Osteocyte (in vitro differentiated cells): ENCODE measurements around the gene ARG1. TPM values are rescaled to one million over a fixed set of nuclear protein-coding genes. Genes with fewer than 3 reads are reported as not detected.

Experiments
- DNase-seq: peaks from one replicate; pipeline ENCODE4 v3.0.0; 2021; ENCODE audit warnings: mixed read lengths; ENCODE audit not compliant: unreplicated experiment; ENCODE audit errors: extremely low spot score
- H3K27ac Mint-ChIP-seq: one replicate; pipeline ENCODE4 v1.8.0; 2021; ENCODE audit warnings: mild to moderate bottlenecking, mixed read lengths; ENCODE audit not compliant: unreplicated experiment
- H3K27me3 Mint-ChIP-seq: one replicate; pipeline ENCODE4 v1.8.0; 2021; ENCODE audit warnings: mixed read lengths; ENCODE audit not compliant: unreplicated experiment
- H3K36me3 Mint-ChIP-seq: one replicate; pipeline ENCODE4 v1.8.0; 2021; ENCODE audit warnings: mixed read lengths; ENCODE audit not compliant: unreplicated experiment
- H3K4me1 Mint-ChIP-seq: one replicate; pipeline ENCODE4 v1.8.0; 2021; ENCODE audit warnings: mixed read lengths; ENCODE audit not compliant: unreplicated experiment
- H3K4me3 Mint-ChIP-seq: one replicate; pipeline ENCODE4 v1.8.0; 2021; ENCODE audit warnings: mild to moderate bottlenecking, moderate library complexity, mixed read lengths; ENCODE audit not compliant: unreplicated experiment
- H3K9me3 Mint-ChIP-seq: one replicate; pipeline ENCODE4 v1.8.0; 2021; ENCODE audit warnings: mixed read lengths; ENCODE audit not compliant: unreplicated experiment
- total RNA-seq: library from RNA; stranded (reverse); gene quantifications from 2 replicates; pipeline ENCODE4 v1.2.1, GENCODE V29; 2021
- TF ChIP-seq, protein P1 (sequence below): fragments of 200-600 bp; sonication (generic); IDR thresholded peaks from 2 replicates; pipeline ENCODE4 v1.5.0; 2021; ENCODE audit warnings: antibody characterized with exemption, mild to moderate bottlenecking, moderate library complexity

Gene ARG1
- total RNA-seq, 1 donor from 2014 or later, result not detected

DNA sequence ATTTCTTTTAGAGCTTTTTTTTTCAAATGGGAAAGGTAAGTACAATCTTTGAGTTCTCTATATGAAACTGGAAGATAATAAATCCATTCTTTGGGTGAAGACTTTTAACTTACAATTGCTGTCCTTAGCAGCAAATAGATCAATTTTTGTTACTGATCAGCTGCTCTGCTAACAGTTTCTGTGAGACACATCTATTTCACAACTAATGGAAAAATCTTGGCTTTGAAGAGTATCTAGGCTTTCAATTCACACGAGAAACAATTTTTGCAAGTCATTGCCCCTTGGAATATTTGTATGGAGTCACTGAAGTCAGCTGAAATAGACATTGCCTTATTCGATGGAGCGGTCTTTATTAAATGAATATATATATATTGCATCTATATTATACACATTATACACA, 20.5 kb upstream of the ARG1 start:
- H3K27me3 Mint-ChIP-seq, result peaks cover 36% of the 10 kb centered on the region
- H3K4me1 Mint-ChIP-seq, result no peaks in the 10 kb centered on the region
- no peak overlapping the region for H3K4me3 Mint-ChIP-seq
- H3K9me3 Mint-ChIP-seq, result no peaks in the 10 kb centered on the region
- H3K36me3 Mint-ChIP-seq, result no peaks in the 10 kb centered on the region
- DNase-seq, result no peak
- H3K27ac Mint-ChIP-seq, result no peak overlapping the region
- TF ChIP-seq, protein P1, sequence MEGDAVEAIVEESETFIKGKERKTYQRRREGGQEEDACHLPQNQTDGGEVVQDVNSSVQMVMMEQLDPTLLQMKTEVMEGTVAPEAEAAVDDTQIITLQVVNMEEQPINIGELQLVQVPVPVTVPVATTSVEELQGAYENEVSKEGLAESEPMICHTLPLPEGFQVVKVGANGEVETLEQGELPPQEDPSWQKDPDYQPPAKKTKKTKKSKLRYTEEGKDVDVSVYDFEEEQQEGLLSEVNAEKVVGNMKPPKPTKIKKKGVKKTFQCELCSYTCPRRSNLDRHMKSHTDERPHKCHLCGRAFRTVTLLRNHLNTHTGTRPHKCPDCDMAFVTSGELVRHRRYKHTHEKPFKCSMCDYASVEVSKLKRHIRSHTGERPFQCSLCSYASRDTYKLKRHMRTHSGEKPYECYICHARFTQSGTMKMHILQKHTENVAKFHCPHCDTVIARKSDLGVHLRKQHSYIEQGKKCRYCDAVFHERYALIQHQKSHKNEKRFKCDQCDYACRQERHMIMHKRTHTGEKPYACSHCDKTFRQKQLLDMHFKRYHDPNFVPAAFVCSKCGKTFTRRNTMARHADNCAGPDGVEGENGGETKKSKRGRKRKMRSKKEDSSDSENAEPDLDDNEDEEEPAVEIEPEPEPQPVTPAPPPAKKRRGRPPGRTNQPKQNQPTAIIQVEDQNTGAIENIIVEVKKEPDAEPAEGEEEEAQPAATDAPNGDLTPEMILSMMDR, result no peak

DNA sequence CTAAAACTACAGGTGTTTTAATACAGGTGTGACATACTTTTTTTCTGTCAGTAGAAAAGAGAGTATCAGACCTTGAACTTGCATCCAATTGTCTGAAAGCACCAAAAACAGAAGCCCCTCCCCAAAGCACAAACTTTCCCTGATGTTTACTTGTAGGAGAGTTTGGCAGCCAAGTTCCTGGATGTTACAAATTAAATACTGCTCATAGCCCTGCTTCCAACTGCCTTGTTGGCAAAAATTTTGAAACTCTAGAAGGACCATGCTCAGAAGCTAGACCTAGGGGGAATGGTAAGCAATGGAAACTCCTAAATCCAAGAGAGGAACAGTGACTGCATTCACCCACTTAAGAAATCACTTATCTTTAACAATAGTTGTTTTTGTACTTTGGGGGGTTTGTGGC, 17.0 kb upstream of the ARG1 start:
- Mint-ChIP-seq H3K27me3 (peaks cover 24% of the 10 kb centered on the region), H3K27ac (no peak overlapping the region)

DNA sequence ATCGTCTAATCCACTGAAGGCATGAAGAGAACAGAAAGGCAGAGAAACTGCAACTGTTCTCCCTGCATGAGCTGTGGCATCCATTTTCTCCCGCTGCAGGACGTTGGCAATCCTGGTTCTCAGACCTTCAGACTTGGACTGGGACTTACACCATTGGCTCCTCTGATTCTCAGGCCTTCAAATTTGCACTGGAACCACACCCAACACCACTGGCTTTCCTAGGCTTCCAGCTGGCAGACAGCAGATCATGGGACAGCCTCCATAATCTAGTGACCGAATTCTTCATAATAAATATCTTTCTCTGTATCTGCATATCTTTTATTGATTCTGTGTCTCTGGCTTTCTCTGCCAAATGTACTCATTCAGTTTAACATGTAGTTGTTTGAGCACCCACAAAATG, 14.1 kb upstream of the ARG1 start:
- no peak for DNase-seq
- TF ChIP-seq, protein P1, result no peak
- no peaks in the 10 kb centered on the region for H3K36me3 Mint-ChIP-seq

More for the DNA sequence above, 17.0 kb upstream of the ARG1 start:
- no peak for DNase-seq
- Mint-ChIP-seq H3K4me1 (no peaks in the 10 kb centered on the region), H3K36me3 (no peaks in the 10 kb centered on the region), H3K9me3 (no peaks in the 10 kb centered on the region), H3K4me3 (no peak overlapping the region)
- TF ChIP-seq, protein P1, result no peak

DNA sequence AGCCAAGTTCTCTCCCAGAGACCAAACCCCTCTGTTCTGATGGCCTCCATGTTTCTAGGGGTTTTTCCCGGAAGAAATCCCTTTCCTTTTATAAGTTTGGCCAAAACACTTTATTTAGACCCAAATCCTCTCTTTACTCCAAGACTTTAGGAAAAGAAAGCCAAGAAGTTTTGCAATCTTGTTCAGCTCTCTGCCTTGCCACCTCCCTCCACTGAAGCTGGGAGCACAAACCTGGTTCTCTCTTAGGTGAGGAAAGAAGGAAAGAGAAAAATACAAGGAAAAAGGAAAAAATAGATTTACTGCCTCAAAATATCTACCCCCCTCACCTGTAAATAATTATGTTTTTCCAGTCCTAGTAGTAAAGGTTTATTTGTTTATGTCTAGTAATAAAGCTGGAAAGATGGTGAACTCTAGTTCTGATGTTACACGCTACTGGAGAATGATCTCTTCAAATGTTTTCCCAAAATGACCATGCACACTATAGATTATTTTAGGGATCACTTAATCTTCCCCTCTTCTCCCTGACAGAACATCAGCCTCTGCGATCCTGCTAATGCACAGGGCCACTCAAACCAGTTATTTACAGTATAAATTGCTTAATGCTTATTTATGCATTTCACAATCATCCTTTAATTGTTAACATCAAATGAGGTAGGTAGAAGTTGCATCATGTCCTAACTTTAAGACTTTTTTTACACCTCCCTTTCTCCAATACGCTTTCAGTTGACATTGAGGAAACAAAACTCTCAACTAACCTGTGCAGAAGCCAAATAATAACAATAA, 10.9 kb upstream of the ARG1 start:
- no peak for DNase-seq
- Mint-ChIP-seq H3K9me3 (peaks cover 6% of the 10 kb centered on the region), H3K27ac (no peak overlapping the region), H3K36me3 (no peaks in the 10 kb centered on the region), H3K4me1 (no peaks in the 10 kb centered on the region), H3K27me3 (peaks cover 19% of the 10 kb centered on the region), H3K4me3 (no peak overlapping the region)
- TF ChIP-seq, protein P1, result no peak

More for the DNA sequence above, 14.1 kb upstream of the ARG1 start:
- Mint-ChIP-seq H3K4me1 (no peaks in the 10 kb centered on the region), H3K9me3 (no peaks in the 10 kb centered on the region), H3K4me3 (no peak overlapping the region), H3K27ac (no peak overlapping the region), H3K27me3 (peaks cover 30% of the 10 kb centered on the region)

DNA sequence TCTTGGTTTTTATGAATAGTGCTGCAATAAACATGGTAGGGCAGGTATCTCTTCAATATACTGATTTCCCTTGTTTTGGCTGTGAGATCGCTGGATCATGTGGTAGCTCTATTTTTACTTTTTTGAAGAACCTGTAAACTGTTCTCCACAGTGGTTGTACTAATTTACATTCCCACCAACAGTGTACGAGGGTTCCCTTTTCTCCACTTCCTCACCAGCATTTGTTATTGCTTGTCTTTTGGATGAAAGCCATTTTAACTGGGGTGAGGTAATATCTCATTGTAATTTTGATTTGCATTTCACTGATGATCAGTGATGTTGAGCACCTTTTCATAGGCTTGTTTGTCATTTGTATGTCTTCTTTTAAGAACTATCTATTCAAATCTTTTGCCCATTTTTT, 8.0 kb upstream of the ARG1 start:
- no peak overlapping the region for H3K27ac Mint-ChIP-seq
- TF ChIP-seq, protein P1, result no peak
- no peaks in the 10 kb centered on the region for H3K4me1 Mint-ChIP-seq
- DNase-seq, result no peak
- no peaks in the 10 kb centered on the region for H3K36me3 Mint-ChIP-seq
- H3K4me3 Mint-ChIP-seq, result no peak overlapping the region
- peaks cover 6% of the 10 kb centered on the region for H3K9me3 Mint-ChIP-seq
- peaks cover 19% of the 10 kb centered on the region for H3K27me3 Mint-ChIP-seq
